Epithelial cell of proximal tubule (primary cell): ENCODE results near the gene FHOD3. TPM values are rescaled to one million over a fixed set of nuclear protein-coding genes. Genes with fewer than 3 reads are reported as not detected.

Experiments used
- DNase-seq: peaks from one replicate; pipeline ENCODE4 v3.0.0-alpha.2; 2011; ENCODE audit warnings: low read depth
- H3K4me3 ChIP-seq: 2 replicates; pipeline ENCODE4 v1.5.1; 2011; ENCODE audit warnings: low read depth, mild to moderate bottlenecking, low read length
- total RNA-seq: library from RNA; depleted of rRNA; stranded (reverse); fragments of >200 nt; gene quantifications from 2 replicates; pipeline ENCODE4 v1.2.3, GENCODE V29; 2015
- TF ChIP-seq, protein P1 (sequence below): conservative IDR thresholded peaks from 2 replicates; pipeline ENCODE4 v1.5.1; 2012; ENCODE audit warnings: low read depth, mild to moderate bottlenecking, low read length

Gene FHOD3
- total RNA-seq, 1 donor from 2014 or later, result 27.3 TPM

DNA sequence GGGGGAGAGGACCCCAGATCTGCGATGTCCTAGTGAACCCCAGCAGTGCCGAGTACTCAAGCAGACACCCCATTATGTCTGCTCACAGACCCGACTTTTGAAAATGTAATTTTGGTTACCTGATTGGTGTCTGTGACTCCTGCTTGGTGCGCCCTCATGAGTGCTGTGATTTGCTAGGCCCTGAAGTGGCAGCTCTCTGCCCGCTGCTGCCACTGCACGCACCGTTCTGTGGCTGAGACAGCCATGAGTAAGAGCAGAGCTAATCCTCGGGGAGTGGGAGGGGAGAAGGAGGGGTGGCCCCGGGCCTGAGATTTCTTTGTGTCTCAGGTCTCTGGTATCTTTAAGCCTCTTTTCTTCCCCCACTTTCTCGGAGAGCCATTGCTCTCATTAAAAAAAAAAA lies 18.2 kb downstream of the FHOD3 start:
- TF ChIP-seq, protein P1, sequence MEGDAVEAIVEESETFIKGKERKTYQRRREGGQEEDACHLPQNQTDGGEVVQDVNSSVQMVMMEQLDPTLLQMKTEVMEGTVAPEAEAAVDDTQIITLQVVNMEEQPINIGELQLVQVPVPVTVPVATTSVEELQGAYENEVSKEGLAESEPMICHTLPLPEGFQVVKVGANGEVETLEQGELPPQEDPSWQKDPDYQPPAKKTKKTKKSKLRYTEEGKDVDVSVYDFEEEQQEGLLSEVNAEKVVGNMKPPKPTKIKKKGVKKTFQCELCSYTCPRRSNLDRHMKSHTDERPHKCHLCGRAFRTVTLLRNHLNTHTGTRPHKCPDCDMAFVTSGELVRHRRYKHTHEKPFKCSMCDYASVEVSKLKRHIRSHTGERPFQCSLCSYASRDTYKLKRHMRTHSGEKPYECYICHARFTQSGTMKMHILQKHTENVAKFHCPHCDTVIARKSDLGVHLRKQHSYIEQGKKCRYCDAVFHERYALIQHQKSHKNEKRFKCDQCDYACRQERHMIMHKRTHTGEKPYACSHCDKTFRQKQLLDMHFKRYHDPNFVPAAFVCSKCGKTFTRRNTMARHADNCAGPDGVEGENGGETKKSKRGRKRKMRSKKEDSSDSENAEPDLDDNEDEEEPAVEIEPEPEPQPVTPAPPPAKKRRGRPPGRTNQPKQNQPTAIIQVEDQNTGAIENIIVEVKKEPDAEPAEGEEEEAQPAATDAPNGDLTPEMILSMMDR, result no peak
- H3K4me3 ChIP-seq, result no peak overlapping the region
- DNase-seq, result no peak

DNA sequence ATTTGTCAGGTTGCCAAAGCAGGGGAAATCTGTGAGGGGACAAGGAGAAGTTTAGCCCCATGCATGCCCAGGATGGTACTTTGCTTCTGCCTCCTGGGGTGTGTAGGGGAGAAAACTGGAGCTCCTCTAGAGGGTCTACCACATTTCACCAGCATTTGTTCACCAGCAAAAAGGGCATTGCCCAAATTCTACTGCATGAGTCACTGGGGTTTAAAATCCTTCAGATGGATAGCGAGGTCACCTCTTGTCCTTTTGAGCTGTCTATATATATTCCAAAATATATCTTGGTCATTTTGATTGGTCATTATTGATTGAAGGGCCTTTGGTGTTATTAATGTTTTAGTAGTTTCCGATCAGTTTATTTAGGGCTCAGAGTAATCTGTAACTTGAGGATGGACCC lies 18.7 kb downstream of the FHOD3 start:
- H3K4me3 ChIP-seq, result no peak overlapping the region
- DNase-seq, result no peak
- TF ChIP-seq, protein P1, result no peak

DNA sequence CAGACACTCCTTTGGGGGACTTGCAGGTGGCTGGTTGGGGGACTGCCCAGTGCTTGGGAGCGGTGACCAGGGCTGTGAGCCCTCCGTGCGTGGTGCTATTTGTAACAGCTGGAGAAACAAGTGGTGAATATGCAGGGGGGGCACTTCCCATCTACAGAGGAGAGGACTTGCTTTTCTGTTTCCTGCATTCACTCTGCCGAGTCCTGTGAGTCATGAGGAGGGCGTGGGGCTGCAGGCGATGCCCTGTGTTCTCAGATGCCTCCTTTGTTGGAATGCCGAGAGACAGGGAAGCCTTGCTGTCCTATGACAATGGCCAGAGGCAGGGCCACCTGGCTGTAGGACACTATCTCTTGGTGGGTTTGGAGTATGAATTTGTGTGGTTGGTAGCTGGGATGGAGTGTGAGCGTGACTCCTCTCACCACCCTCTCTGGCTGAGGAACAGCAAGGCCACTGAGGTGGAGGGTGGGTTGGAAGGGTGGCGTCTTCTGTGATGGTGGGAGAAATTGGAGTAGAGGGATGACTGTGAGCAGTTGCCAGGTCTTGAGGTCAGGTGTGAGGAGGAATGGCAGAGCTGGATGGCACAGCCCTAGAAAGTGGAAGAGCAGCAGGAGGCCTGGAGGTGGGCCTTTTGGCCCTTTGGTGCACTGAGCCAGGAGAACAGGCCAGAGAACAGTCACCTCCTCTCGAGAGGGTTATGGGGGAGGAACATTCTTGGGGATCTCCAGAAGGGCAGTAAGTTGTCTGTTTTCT lies 24.3 kb downstream of the FHOD3 start:
- DNase-seq, result no peak
- TF ChIP-seq, protein P1, result no peak
- peak overlapping the region; percentile 5 for H3K4me3 ChIP-seq

DNA sequence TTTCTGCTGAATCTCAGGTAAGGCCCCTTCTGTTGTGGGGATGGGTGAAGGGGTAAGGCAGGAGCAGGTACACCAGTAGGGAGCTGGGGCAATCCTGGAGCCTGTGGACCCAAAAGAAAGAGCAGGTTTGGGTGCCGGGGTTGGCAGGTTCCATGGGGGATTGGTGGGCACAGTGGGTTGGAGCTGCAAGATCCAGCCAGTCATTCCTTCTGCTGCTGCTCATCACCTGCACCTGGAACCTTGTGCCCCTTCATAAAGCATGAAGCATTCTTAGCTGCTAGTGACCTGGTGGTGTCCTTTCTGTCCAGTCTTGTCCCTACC lies 24.9 kb downstream of the FHOD3 start:
- no peak for DNase-seq
- H3K4me3 ChIP-seq, result no peak overlapping the region
- TF ChIP-seq, protein P1, result no peak

DNA sequence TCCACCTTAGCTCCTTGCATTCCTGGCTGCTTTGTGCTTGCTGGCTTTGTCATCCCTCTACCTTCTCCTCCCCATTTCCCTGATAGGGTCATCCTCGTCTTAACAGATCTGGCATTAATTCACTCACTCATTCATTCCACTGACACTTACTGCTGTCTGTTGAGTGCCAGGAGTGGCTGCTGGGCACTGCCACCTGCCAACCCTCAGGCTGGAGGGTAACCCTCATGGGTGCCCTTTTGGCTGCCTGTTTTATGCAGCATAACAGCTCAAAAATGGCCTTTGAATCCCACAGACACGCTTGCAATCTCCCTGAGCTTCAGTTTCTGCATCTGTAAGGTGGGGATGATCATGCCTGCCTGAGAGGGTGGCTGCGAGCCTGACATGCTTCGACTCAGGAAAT lies 25.2 kb downstream of the FHOD3 start:
- DNase-seq, result no peak
- TF ChIP-seq, protein P1, result no peak
- H3K4me3 ChIP-seq, result no peak overlapping the region

DNA sequence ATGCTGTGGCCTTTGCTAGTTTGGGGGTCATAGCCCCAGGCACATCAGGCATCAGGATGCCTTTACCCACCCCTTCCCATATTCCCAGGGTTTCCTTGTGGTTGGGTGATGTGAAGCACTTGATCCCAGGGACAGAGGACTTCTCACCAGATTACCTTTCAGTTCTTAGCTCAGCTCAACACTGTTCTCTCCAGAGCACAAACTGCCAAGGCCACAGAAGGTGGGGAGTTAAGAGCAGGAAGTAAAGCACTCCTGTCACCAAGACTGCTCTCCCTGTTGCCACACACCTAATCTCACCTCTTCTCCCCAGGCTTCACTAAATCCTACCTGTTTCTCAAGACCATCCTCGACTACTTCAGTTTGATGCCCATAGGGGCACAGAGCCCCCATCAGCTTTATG lies 25.9 kb downstream of the FHOD3 start:
- TF ChIP-seq, protein P1, result no peak
- no peak overlapping the region for H3K4me3 ChIP-seq
- no peak for DNase-seq

DNA sequence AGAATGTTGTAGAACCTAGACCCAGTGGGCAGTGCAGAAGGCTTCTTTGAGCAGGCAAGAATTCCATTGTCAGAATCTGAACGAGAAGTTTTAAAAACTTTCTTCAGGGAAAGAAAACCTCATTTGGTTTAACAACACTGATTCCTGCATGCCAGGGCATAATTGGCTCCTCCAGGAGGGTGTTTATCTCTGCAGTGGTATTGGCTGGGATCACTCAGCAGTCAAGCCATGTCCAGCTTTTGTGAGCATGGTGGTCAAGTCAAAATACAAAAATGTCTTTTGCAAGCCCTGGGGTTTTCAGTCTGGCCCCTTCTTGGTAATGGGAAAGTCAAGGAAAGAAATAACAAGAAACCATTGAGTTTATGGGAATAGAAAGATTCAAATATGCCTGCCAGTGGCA lies 28.3 kb downstream of the FHOD3 start:
- TF ChIP-seq, protein P1, result no peak

More for the DNA sequence above, 28.3 kb downstream of the FHOD3 start:
- no peak overlapping the region for H3K4me3 ChIP-seq
- no peak for DNase-seq
